SW 1271 (cell line): Measurements from ENCODE around the gene AOC3.
"Not testable (repeated sequence)": the region's sequence is repeated elsewhere in the genome, so short reads cannot be mapped to it uniquely, and the experiment has no call there.

Source experiments
- DNase-seq, 2 experiments: peaks; one replicate each; lab custom pipeline; 2025; lab: John Stamatoyannopoulos, UW

The AOC3 gene

DNA sequence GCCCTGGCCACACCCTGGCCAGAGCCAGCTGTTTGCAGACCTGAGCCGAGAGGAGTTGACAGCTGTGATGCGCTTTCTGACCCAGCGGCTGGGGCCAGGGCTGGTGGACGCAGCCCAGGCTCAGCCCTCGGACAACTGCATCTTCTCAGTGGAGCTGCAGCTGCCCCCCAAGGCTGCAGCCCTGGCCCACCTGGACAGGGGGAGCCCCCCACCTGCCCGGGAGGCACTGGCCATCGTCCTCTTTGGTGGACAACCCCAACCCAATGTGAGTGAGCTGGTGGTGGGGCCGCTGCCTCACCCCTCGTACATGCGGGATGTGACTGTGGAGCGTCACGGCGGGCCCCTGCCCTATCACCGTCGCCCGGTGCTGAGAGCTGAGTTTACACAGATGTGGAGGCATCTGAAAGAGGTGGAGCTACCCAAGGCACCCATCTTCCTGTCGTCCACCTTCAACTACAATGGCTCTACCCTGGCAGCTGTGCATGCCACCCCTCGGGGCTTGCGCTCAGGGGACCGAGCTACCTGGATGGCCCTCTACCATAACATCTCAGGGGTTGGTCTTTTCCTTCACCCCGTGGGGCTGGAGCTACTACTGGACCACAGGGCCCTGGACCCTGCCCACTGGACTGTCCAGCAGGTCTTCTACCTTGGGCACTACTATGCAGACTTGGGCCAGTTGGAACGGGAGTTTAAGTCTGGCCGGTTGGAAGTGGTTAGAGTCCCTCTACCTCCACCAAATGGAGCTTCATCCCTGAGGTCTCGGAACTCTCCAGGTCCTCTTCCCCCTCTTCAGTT, 6.0 kb upstream of the AOC3 start:
- no peak for DNase-seq

DNA sequence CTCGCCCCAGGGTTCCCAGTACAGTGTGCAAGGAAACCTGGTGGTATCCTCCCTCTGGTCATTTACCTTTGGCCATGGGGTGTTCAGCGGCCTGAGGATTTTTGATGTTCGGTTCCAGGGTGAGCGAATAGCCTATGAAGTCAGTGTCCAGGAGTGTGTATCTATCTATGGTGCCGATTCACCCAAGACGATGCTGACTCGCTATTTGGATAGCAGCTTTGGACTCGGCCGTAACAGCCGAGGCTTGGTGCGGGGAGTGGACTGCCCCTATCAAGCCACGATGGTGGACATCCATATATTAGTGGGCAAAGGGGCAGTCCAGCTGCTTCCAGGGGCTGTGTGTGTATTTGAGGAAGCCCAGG, 5.5 kb upstream of the AOC3 start:
- no peak for DNase-seq

DNA sequence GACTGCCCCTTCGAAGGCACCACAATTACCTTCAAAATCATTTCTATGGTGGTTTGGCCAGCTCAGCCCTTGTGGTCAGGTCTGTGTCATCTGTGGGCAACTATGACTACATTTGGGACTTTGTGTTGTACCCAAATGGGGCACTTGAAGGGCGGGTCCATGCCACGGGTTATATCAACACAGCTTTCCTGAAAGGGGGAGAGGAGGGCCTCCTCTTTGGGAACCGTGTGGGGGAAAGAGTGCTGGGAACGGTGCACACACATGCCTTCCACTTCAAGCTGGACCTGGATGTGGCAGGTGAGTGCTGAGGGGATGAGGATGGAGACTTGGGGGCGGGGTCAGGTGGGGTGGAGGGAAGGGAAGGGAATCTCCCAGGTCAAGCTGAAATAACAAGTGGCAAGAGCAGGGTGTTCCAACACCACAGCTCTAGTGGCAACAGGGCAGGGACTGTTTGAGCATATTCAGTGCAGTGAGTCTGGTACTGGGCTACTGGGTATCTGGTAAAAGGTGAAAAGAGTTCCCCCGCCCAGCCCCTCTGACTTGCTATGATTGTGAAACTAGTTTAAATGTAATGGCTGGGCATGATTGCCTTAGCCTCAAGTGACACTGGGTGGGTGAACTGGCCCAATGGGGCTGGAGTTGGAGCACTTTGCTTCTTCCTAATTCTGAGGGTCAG, 4.9 kb upstream of the AOC3 start:
- no peak for DNase-seq

DNA sequence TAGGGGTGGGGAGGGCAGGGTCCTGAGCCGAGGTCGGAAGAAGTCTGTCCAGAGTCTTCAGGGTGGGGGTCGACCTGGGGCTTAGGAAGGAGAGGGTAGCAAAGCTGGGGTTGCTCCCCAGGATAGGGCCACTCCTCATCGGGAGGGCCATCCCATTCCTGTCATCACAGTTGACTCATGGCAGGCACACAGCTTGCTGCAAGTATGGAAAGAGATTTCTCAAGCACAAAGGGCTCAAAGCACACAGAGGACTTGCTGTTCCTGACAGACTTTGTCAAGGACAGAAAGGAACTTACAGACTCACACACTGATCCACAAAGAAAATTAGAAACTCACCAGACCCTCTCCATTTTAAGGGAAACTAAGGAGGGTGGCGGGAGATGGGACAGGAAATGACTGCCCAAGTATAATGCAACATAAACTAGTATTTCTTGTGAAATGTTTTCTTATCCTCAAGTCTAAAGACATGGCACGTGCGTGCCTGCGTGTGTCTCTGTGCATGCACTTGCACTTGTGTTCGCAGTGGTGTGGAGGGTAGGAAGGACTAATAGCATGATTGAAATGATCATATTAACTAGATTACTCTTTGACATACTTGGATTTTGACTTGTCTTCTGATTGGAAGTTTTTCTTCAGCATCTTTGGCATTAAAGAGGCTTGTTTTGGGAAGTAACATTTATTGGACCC, 4.3 kb upstream of the AOC3 start:
- DNase-seq: no peak

DNA sequence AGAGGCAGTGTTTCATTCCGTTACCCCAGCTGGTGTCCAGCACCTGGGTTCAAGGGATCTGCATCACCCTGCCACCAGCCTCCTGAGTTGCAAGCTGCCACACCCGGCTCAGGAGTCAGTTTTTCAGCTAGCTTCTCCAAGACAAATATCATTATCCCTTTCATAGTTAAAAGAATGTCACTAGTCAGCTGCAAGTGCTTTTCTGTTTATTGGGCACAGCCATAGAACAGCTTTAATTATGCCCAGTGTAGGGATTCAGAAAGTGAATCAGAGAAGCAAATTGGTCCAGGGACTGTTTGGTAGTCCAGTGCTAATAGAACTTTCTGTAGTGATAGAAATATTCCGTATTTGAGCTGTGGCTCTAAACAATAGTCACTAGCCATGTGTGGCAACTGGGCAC, 2.9 kb upstream of the AOC3 start:
- no peak for DNase-seq

DNA sequence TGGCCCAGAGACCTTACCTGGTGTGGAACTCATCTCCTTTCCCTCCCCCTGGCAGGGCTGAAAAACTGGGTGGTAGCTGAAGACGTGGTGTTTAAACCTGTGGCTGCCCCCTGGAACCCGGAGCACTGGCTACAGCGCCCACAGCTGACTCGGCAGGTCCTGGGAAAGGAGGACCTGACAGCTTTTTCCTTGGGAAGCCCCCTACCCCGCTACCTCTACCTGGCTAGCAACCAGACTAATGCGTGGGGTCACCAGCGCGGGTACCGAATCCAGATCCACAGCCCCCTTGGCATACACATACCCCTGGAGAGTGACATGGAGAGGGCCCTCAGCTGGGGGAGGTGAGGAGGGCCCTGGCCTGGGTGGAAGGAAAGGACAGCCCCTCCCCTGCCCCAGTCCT, 2.0 kb upstream of the AOC3 start:
- DNase-seq: no peak

DNA sequence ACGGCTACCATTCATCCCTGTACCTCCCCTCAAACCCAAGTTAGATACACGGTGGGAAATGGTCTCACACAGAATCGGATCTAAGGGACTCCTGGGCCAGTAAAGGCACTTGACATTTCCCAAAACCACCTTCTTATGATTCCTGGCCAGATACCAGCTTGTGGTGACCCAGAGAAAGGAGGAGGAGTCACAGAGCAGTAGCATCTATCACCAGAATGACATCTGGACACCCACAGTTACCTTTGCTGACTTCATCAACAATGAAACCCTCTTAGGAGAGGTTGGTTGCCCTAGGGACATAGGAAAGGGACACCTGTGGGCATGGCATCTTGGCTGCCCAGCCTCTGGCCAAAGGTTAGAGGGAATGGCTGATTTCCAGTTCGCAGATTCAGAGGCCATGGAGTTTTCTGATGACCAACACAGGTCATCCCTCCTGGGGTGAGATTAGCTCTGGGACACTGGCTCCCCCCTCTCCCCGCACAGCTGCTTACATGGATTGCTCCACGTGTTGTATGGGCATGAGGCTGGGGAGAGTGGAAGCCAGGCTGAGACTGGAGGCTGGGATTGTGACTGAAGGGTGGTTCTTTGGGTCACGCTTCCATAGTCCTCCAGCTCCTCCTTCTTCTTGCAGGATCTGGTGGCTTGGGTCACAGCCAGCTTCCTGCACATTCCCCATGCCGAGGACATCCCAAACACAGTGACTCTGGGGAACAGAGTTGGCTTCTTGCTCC, 1.4 kb upstream of the AOC3 start:
- DNase-seq: no peak

DNA sequence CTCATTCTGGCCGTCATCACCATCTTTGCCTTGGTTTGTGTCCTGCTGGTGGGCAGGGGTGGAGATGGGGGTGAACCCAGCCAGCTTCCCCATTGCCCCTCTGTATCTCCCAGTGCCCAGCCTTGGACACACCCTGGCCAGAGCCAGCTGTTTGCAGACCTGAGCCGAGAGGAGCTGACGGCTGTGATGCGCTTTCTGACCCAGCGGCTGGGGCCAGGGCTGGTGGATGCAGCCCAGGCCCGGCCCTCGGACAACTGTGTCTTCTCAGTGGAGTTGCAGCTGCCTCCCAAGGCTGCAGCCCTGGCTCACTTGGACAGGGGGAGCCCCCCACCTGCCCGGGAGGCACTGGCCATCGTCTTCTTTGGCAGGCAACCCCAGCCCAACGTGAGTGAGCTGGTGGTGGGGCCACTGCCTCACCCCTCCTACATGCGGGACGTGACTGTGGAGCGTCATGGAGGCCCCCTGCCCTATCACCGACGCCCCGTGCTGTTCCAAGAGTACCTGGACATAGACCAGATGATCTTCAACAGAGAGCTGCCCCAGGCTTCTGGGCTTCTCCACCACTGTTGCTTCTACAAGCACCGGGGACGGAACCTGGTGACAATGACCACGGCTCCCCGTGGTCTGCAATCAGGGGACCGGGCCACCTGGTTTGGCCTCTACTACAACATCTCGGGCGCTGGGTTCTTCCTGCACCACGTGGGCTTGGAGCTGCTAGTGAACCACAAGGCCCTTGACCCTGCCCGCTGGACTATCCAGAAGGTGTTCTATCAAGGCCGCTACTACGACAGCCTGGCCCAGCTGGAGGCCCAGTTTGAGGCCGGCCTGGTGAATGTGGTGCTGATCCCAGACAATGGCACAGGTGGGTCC, 607 bp downstream of the AOC3 start:
- not testable (repeated sequence) for DNase-seq

DNA sequence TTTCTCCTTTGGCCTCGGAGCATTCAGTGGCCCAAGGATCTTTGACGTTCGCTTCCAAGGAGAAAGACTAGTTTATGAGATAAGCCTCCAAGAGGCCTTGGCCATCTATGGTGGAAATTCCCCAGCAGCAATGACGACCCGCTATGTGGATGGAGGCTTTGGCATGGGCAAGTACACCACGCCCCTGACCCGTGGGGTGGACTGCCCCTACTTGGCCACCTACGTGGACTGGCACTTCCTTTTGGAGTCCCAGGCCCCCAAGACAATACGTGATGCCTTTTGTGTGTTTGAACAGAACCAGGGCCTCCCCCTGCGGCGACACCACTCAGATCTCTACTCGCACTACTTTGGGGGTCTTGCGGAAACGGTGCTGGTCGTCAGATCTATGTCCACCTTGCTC, 1.4 kb downstream of the AOC3 start:
- no peak for DNase-seq

DNA sequence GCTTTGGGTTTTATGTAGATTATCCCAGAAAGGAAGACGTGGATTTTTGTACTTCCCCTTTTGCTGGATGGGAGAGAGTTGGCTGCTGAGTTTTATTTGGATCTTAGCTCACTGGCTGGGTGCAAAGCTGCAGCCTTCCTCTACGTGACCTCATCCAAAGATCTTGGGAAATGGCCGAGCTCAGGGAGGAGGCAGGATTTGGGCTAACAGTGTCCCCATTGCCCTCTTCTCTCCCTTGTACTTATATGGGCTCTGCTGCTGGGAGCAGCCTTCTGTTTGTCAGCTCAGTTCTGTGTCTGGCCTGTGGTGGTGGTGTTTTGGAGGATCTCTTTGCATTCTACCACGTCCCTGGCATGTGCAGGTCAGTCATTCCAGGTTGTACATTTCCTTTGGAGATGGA, 2.0 kb downstream of the AOC3 start:
- no peak for DNase-seq

DNA sequence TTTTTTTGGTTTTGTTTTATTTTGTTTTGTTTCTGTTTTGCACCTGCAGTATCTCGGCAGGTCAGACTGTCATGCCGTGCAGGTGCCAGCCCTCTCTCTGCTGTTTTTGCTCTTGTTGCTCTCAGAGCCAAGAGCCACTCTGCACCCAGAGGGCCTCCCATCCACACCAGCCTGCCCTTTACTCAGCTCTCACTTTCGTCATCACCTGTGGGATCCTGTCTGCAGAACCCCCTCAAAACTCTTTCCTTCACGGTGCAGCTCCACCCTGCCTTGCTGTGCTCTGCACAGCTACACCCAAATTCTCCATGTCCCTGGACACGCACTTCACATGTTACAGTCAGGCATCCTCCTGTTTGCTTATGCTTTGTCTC, 2.6 kb downstream of the AOC3 start:
- no peak for DNase-seq

DNA sequence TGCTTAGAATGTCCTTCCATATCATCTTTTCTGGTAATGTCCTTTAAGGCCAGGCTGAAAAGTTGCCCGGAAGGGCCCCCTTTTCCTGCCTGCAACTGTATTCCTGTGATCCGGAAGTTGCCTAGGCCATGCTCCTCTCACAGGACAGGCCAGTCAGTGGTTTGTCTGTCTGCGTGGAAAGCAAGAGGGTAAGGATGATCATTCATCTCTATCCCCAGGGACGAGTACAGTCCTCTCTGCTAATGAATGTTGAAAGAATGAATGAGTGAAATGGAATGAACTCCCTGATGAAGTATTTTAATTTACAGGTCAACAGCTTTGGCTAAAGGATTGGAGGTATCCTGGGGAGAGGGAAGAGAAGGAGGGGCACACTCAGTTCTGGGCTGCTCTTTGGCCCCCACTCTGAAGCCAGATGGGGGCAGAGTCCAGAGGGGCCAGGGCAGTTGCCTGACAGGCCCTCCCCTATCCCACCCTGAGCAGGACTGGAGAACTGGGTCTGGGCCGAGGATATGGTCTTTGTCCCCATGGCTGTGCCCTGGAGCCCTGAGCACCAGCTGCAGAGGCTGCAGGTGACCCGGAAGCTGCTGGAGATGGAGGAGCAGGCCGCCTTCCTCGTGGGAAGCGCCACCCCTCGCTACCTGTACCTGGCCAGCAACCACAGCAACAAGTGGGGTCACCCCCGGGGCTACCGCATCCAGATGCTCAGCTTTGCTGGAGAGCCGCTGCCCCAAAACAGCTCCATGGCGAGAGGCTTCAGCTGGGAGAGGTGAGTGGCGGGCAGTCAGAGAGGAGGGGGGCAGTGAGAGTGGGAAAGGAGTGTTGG, 3.2 kb downstream of the AOC3 start:
- no peak for DNase-seq

DNA sequence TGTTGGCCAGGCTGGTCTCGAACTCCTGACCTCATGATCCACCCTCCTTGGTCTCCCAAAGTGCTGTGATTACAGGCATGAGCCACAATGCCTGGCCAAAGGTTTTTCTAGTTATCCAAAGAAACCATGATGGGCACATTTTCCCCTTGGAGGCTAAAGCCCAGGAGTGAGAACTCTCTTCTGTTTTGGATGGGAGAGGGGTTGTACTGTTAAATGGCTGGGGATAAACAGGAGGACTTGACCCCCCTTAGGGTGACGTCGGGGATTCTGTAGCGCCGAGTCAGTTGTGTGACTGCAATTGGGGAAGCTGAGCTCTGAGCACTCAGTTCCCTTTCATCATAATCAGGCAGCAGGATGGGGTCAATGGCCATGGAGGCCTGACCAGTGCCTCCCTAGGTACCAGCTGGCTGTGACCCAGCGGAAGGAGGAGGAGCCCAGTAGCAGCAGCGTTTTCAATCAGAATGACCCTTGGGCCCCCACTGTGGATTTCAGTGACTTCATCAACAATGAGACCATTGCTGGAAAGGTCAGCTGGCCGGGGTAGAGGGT, 4.1 kb downstream of the AOC3 start:
- no peak for DNase-seq

DNA sequence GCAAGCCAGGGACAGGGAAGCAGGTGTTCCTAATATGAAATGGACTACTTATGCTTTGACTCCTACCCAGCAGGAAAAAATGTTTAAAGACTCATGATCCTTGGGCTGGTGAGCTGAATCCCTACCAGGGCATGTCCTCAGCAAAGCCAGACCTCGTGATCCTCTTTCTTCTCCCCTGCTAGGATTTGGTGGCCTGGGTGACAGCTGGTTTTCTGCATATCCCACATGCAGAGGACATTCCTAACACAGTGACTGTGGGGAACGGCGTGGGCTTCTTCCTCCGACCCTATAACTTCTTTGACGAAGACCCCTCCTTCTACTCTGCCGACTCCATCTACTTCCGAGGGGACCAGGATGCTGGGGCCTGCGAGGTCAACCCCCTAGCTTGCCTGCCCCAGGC, 5.1 kb downstream of the AOC3 start:
- not testable (repeated sequence) for DNase-seq

DNA sequence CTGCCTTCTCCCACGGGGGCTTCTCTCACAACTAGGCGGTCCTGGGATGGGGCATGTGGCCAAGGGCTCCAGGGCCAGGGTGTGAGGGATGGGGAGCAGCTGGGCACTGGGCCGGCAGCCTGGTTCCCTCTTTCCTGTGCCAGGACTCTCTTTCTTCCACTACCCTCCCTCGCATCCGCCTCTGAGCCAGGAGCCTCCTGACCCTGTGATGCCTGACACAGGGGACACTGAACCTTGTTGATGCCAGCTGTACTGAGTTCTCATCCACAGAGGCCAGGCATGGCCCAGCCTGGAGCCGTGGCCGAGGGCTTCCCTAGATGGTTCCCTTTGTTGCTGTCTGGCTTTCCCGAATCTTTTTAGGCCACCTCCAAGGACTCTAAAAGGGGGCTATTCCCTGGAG, 5.5 kb downstream of the AOC3 start:
- DNase-seq: not testable (repeated sequence)

DNA sequence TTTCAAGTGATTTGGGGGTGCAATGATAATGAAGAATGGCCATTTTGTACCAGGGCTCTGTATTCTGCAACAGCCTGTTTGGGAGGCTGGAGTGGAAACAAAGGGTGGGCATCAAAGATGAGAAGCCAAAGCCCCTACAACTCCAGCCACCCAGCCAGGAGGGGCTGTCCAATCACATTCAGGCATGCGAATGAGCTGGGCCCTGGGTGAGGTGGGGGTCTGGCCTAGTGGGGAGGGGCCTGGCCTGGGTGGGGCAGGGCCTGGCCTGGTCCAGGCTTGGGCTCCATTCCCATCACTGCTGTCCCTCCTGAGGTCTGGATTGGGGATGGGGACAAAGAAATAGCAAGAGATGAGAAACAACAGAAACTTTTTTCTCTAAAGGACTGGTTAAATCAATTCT, 6.4 kb downstream of the AOC3 start:
- no peak for DNase-seq

DNA sequence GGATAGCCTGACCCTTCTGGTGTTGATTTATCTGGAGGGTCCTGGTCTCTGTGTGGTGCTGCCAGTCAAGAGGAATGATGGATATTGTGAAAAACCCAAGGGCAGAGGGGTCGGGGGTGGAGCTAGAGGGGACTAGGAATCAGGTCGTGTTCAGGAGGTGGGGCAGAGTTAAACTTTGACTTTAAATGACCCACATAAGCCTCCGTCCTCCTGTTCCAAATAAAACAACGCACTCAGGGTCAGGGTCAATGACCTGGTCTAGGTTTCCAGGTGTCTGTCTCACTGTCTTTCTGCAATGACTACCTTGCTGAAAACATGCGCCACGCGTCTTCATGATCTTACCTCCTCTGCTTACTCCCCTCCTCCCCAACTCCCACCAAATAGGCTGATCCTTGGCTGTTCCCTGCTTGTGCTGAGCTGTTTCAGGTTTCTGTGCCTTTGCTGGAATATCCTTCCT, 14.7 kb downstream of the AOC3 start:
- no peak for DNase-seq

DNA sequence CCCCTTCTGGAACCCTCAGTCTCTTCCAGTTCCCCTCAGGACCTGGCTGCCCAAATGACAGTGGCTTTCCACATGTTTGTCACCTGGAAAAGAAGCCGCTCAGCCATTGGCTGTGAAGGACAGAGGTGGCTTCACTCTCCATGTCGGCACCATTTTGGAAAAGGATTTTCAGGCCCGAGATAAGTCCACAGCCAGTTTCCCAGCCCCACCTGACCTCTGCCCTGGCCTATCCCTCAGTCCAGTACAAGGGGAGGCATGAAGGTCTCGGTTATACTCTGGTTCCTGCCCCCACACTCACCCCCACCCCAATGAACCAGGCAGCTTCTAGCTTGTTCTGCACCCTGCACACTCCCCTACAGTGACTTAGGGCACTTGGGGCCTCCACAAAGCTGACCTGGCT, 15.2 kb downstream of the AOC3 start:
- DNase-seq: no peak

DNA sequence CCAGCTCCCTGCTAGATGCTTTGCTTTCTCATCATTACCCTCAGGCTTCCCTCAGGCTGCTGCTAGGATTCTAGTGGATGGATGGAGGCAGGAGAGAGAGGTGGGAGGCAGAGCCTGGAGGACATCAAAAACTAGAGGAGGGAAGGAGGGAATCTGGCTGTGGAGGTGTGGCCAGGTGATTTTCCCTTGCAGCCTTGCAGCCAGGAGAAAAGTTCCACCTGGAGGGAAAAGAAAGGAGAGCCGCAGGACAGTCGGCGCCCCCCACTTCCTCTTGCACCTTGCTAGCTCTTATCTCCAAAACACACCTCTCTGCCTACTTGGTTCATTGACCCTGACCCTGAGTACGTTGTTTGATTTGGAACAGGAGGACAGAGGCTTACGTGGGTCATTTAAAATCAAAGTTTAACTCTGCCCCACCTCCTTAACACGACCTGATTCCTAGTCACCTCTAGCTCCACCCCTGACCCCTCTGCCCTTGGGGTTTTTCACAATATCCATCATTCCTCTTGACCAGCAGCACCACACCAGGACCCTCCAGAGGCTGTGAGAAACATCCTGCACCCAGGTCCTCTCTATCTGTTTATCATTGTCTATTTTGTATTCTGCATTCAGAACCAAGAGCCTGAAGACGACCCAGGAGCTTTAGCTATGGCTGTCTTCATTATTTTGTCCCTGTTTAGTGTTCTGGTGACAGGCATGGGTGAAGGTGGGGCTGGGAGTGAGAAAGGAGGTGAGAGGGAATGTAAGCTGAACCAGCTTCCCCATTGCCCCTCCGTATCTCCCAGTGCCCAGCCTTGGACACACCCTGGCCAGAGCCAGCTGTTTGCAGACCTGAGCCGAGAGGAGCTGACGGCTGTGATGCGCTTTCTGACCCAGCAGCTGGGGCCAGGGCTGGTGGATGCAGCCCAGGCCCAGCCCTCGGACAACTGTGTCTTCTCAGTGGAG, 15.9 kb downstream of the AOC3 start:
- no peak for DNase-seq
